B cell (primary cell): ENCODE data around the gene CIITA. TPM values are rescaled to one million over a fixed set of nuclear protein-coding genes. Genes with fewer than 3 reads are reported as not detected.

Experiments
- ATAC-seq: fragments of 200-7000 bp; cut with Tn5 transposase; one replicate; pipeline ENCODE4 v1.10.0; 2021; ENCODE audit warnings: low read depth, mild to moderate bottlenecking, moderate number of reproducible peaks, moderate library complexity
- CTCF ChIA-PET: fragments of 350-600 bp; sonication (Branson Sonifier 250); formaldehyde crosslinking; loops from one replicate; lab custom pipeline; 2021; ENCODE audit warnings: antibody characterized with exemption, inconsistent platforms; lab: Charles Lee
- POLR2A ChIA-PET: fragments of 350-600 bp; sonication (Branson Sonifier 250); formaldehyde crosslinking; loops from one replicate; lab custom pipeline; 2021; ENCODE audit warnings: antibody characterized with exemption; lab: Charles Lee
- DNase-seq: peaks from one replicate; pipeline ENCODE4 v3.0.0; 2013
- H2AFZ ChIP-seq: 2 replicates; pipeline ENCODE4 v1.6.1; 2012; ENCODE audit warnings: mild to moderate bottlenecking, low read depth, low read length; ENCODE audit not compliant: insufficient read depth, poor library complexity, severe bottlenecking
- H3K27ac ChIP-seq, 2 donors: 1 replicate in 1 of 2; 2 replicates in 1 of 2; pipeline ENCODE4 v1.5.1; 2012 to 2013; ENCODE audit warnings: low read length in 2 of 2, mild to moderate bottlenecking in 2 of 2, moderate library complexity in 1 of 2
- H3K27me3 ChIP-seq, 4 experiments: fragments of 200-600 bp in 1 of 4; sonication (generic) in 1 of 4; replicated peaks in 1 of 4; 1 replicate in 2 of 4; 2 replicates in 2 of 4; pipeline versions ENCODE4 v1.6.1 to v1.7.0; 2013 to 2016; ENCODE audit warnings: low read length in 3 of 4, mild to moderate bottlenecking in 2 of 4, mixed read lengths in 1 of 4, moderate library complexity in 1 of 4; ENCODE audit not compliant: insufficient read depth in 4 of 4, control insufficient read depth in 3 of 4; ENCODE audit errors: control extremely low read depth in 1 of 4
- H3K36me3 ChIP-seq, 2 experiments: replicated peaks in 1 of 2; 1 replicate in 1 of 2; 2 replicates in 1 of 2; pipeline versions ENCODE4 v1.6.1 to v1.7.1; 2013; ENCODE audit warnings: low read length in 1 of 2; ENCODE audit not compliant: insufficient read depth in 2 of 2, control insufficient read depth in 1 of 2; ENCODE audit errors: control extremely low read depth in 1 of 2, extremely low read depth in 1 of 2
- H3K4me1 ChIP-seq, 2 donors: fragments of 200-600 bp in 1 of 2; sonication (generic) in 1 of 2; 1 replicate in 1 of 2; 2 replicates in 1 of 2; pipeline versions ENCODE4 v1.5.1 to v1.6.1; 2013 to 2017; ENCODE audit warnings: low read length in 2 of 2; ENCODE audit not compliant: control insufficient read depth in 2 of 2, insufficient read depth in 2 of 2
- H3K4me2 ChIP-seq: replicated peaks from 2 replicates; pipeline ENCODE3; 2012; ENCODE audit warnings: mild to moderate bottlenecking, low read depth, low read length; ENCODE audit not compliant: poor library complexity, severe bottlenecking
- H3K4me3 ChIP-seq, 5 experiments: fragments of 200-600 bp in 1 of 5; sonication (generic) in 1 of 5; 1 replicate in 3 of 5; 2 replicates in 2 of 5; pipeline versions ENCODE4 v1.5.1 to v1.7.0; 2011 to 2016; ENCODE audit warnings: low read length in 4 of 5, mild to moderate bottlenecking in 4 of 5, low read depth in 2 of 5, control low read depth in 1 of 5, moderate library complexity in 1 of 5; ENCODE audit not compliant: insufficient read depth in 1 of 5; ENCODE audit errors: control extremely low read depth in 1 of 5, extremely low read depth in 1 of 5
- H3K79me2 ChIP-seq: fragments of 200-600 bp; sonication (generic); one replicate; pipeline ENCODE4 v1.6.0; 2016; ENCODE audit warnings: low read length; ENCODE audit not compliant: control insufficient read depth, insufficient read depth
- H3K9ac ChIP-seq: fragments of 200-600 bp; sonication (generic); 2 replicates; pipeline ENCODE4 v1.6.1; 2017; ENCODE audit warnings: mild to moderate bottlenecking, low read length, moderate library complexity
- H3K9me3 ChIP-seq, 3 donors: one replicate each; pipeline versions ENCODE4 v1.6.1 to v1.7.1; 2013; ENCODE audit warnings: low read length in 2 of 3; ENCODE audit not compliant: control insufficient read depth in 2 of 3, insufficient read depth in 1 of 3; ENCODE audit errors: control extremely low read depth in 1 of 3
- H4K20me1 ChIP-seq: 2 replicates; pipeline ENCODE4 v1.6.0; 2012; ENCODE audit warnings: mild to moderate bottlenecking, low read length; ENCODE audit not compliant: insufficient read depth, control insufficient read depth, poor library complexity, severe bottlenecking
- H3K27ac Mint-ChIP-seq: one replicate; pipeline ENCODE4 v1.8.0; 2021; ENCODE audit warnings: mixed read lengths
- H3K27me3 Mint-ChIP-seq: one replicate; pipeline ENCODE4 v1.8.0; 2021; ENCODE audit warnings: mixed read lengths
- H3K4me1 Mint-ChIP-seq: one replicate; pipeline ENCODE4 v1.8.0; 2021; ENCODE audit warnings: mixed read lengths
- H3K4me3 Mint-ChIP-seq: one replicate; pipeline ENCODE4 v1.8.0; 2021; ENCODE audit warnings: mixed read lengths
- H3K9me3 Mint-ChIP-seq: one replicate; pipeline ENCODE4 v1.8.0; 2022; ENCODE audit warnings: mixed read lengths; ENCODE audit not compliant: insufficient read depth
- EZH2 ChIP-seq: IDR thresholded peaks from 2 replicates; pipeline ENCODE4 v1.6.1; 2012; ENCODE audit warnings: borderline replicate concordance, low read depth, mild to moderate bottlenecking, moderate library complexity, low read length; ENCODE audit not compliant: insufficient read depth, poor library complexity, severe bottlenecking
- WGBS: methylation state at CpG from one replicate; pipeline ENCODE4 v1.1.5; 2013; ENCODE audit warnings: missing lambda C conversion rate; ENCODE audit not compliant: insufficient coverage; 5-methylcytosine and 5-hydroxymethylcytosine counted together
- intact Hi-C: fragments of 100-400 bp; cut with micrococcal nuclease; formaldehyde crosslinking; loops from one replicate; pipeline ENCODE4 v1.10.0; 2022
- polyA plus RNA-seq: library from polyadenylated mRNA; depleted of rRNA; stranded (reverse); fragments of >200 nt; gene quantifications from 2 replicates; pipeline ENCODE4 v1.2.3, GENCODE V29; 2012
- total RNA-seq, 2 donors: library from RNA; stranded (reverse); fragments of 120-200 nt in 1 of 2; gene quantifications; 1 replicate in 1 of 2; 2 replicates in 1 of 2; pipeline versions ENCODE4 v1.2.3 to v1.2.4, GENCODE V29; 2013 to 2022
- TF ChIP-seq, protein P1 (sequence below): fragments of 200-600 bp; IDR thresholded peaks from one replicate; pipeline ENCODE4 v1.8.0; 2022; ENCODE audit warnings: antibody characterized with exemption, mild to moderate bottlenecking

CIITA gene
- total and polyA plus RNA-seq, 2 donors (not counting 1 experiment from before 2014, with no cell fraction given) = 632 to 719 TPM

DNA sequence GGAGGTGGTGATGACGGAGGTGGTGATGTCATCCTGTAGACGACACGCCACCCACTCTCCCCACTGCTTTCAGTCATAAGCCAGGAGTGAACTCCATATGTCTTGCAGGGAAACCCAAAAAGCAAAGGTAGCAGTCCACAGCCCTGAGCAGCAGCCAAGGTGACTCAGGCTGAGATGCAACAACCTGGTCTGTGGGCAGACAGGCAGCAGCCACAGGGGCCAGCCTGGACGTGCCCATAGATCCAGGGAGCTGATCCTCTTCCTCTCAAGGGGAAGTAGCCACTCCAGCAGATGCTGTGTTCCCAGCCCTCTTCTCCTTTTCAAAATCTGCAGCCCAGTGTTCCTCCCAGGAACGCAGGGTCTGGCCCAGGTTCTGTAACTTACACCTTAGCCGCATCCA is 17.3 kb upstream of the CIITA start:
- Mint-ChIP-seq H3K9me3 (no peaks in the 10 kb centered on the region), H3K27me3 (no peaks in the 10 kb centered on the region), H3K4me1 (peaks cover 37% of the 10 kb centered on the region), H3K27ac (no peak overlapping the region), H3K4me3 (no peak overlapping the region)
- Histone ChIP-seq H3K9ac (no peak overlapping the region), H3K79me2 (no peaks in the 10 kb centered on the region), H2AFZ (no peak overlapping the region), H3K36me3 (peaks cover 0 to 4% of the 10 kb centered on the region in 2 experiments), H3K9me3 (peaks cover 2 to 12% (median 3%) of the 10 kb centered on the region in 3 donors), H3K27me3 (no peaks in the 10 kb centered on the region), H4K20me1 (no peaks in the 10 kb centered on the region), H3K27ac (no peak overlapping the region), H3K4me1 (peaks cover 16 to 19% of the 10 kb centered on the region in 2 donors), H3K4me2 (no peak overlapping the region), H3K4me3 (no peak overlapping the region)
- ATAC-seq (no peak), DNase-seq (no peak)
- intact Hi-C loops = no loop called here
- WGBS = 85% methylated on average over 3 of the region's 6 CpGs
- CTCF ChIA-PET = no interaction called here
- POLR2A ChIA-PET = no interaction called here
- no peak for TF ChIP-seq EZH2
- TF ChIP-seq, protein P1, sequence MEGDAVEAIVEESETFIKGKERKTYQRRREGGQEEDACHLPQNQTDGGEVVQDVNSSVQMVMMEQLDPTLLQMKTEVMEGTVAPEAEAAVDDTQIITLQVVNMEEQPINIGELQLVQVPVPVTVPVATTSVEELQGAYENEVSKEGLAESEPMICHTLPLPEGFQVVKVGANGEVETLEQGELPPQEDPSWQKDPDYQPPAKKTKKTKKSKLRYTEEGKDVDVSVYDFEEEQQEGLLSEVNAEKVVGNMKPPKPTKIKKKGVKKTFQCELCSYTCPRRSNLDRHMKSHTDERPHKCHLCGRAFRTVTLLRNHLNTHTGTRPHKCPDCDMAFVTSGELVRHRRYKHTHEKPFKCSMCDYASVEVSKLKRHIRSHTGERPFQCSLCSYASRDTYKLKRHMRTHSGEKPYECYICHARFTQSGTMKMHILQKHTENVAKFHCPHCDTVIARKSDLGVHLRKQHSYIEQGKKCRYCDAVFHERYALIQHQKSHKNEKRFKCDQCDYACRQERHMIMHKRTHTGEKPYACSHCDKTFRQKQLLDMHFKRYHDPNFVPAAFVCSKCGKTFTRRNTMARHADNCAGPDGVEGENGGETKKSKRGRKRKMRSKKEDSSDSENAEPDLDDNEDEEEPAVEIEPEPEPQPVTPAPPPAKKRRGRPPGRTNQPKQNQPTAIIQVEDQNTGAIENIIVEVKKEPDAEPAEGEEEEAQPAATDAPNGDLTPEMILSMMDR = no peak

GRCh38 chr16:10862438-10862837 is 14.6 kb upstream of the CIITA start:
- Mint-ChIP-seq H3K4me3 (no peak overlapping the region), H3K27ac (no peak overlapping the region), H3K9me3 (no peaks in the 10 kb centered on the region), H3K4me1 (peaks cover 51% of the 10 kb centered on the region), H3K27me3 (no peaks in the 10 kb centered on the region)
- Histone ChIP-seq H3K4me3 (no peak overlapping the region), H4K20me1 (no peaks in the 10 kb centered on the region), H2AFZ (no peak overlapping the region), H3K27ac (peak overlapping the region in 1 of 2 donors; percentile 13), H3K4me2 (no peak overlapping the region), H3K36me3 (peaks cover 0 to 4% of the 10 kb centered on the region in 2 experiments), H3K9me3 (peaks cover 2 to 8% (median 3%) of the 10 kb centered on the region in 3 donors), H3K27me3 (no peaks in the 10 kb centered on the region), H3K4me1 (peaks cover 35 to 38% of the 10 kb centered on the region in 2 donors), H3K79me2 (no peaks in the 10 kb centered on the region), H3K9ac (no peak overlapping the region)
- intact Hi-C loops = no loop called here
- TF ChIP-seq, protein P1 = no peak
- no peak for TF ChIP-seq EZH2
- ATAC-seq (no peak), DNase-seq (no peak)
- CTCF ChIA-PET = interaction anchor here (0.6 to 0.9 kb wide), 2 partner anchors 125 to 128 kb away, joined by 3 to 4 read pairs; no protein-coding TSS in a partner anchor
- 27% methylated on average over 1 of the region's 2 CpGs for WGBS
- POLR2A ChIA-PET = interaction anchor here (0.5 to 1.5 kb wide), 3 partner anchors 56 to 415 kb away, joined by 3 to 4 read pairs (median 3); no protein-coding TSS in a partner anchor
